GM06990 (cell line): ENCODE data around the gene CYB5R3.

Experiments used
- DNase-seq: peaks from one replicate; pipeline ENCODE4 v3.0.0-alpha.2; 2011; ENCODE audit not compliant: insufficient read length; ENCODE audit errors: extremely low read depth
- H3K27me3 ChIP-seq: replicated peaks from 2 replicates; pipeline ENCODE4 v1.6.0; 2011; ENCODE audit warnings: low read length; ENCODE audit not compliant: control insufficient read depth, insufficient read depth
- H3K36me3 ChIP-seq: 2 replicates; pipeline ENCODE4 v1.5.1; 2011; ENCODE audit warnings: low read length; ENCODE audit not compliant: control insufficient read depth, insufficient read depth
- H3K4me3 ChIP-seq: replicated peaks from 2 replicates; pipeline ENCODE4 v1.5.1; 2011; ENCODE audit warnings: low read depth, mild to moderate bottlenecking, control low read depth, low read length
- CTCF ChIP-seq: IDR thresholded peaks from 2 replicates; pipeline ENCODE4 v1.5.1; 2011; ENCODE audit warnings: low read length, control low read depth, mild to moderate bottlenecking, inconsistent platforms; ENCODE audit not compliant: insufficient read depth, poor library complexity, severe bottlenecking

Gene CYB5R3

GRCh38 chr22:42630211-42630610, 19.0 kb downstream of the CYB5R3 start:
- no peak for TF ChIP-seq CTCF
- Histone ChIP-seq H3K27me3 (no peaks in the 10 kb centered on the region), H3K36me3 (peaks cover 26% of the 10 kb centered on the region), H3K4me3 (no peak overlapping the region)
- no peak for DNase-seq

GRCh38 chr22:42627981-42628380, 21.2 kb downstream of the CYB5R3 start:
- no peak for DNase-seq
- Histone ChIP-seq H3K27me3 (no peaks in the 10 kb centered on the region), H3K4me3 (no peak overlapping the region), H3K36me3 (peaks cover 31% of the 10 kb centered on the region)
- no peak for TF ChIP-seq CTCF

GRCh38 chr22:42626951-42627625, 22.1 kb downstream of the CYB5R3 start:
- no peaks in the 10 kb centered on the region for H3K27me3 ChIP-seq
- no peak for TF ChIP-seq CTCF
- H3K4me3 ChIP-seq, result no peak overlapping the region
- DNase-seq, result no peak
- peaks cover 31% of the 10 kb centered on the region for H3K36me3 ChIP-seq

GRCh38 chr22:42626431-42626830, 22.8 kb downstream of the CYB5R3 start:
- no peak for TF ChIP-seq CTCF
- Histone ChIP-seq H3K4me3 (no peak overlapping the region), H3K27me3 (no peaks in the 10 kb centered on the region), H3K36me3 (peaks cover 27% of the 10 kb centered on the region)
- no peak for DNase-seq

- Histone ChIP-seq H3K36me3 (peaks cover 23% of the 10 kb centered on the region), H3K4me3 (no peak overlapping the region), H3K27me3 (no peaks in the 10 kb centered on the region)
- no peak for DNase-seq
- TF ChIP-seq CTCF, result no peak
Measured at GRCh38 chr22:42625416-42625815, 23.8 kb downstream of the CYB5R3 start.
